SK-N-SH treated with all-trans-retinoic acid at 6 μM for 48 hours (cell line): ENCODE data around the gene ODC1.
A peak's percentile ranks its signal among the peaks of the same experiment; 100 is the strongest.

Source experiments
- PPARA ChIP-seq: fragments of 250-450 bp; sonication (Bioruptor Pico); IDR thresholded peaks from 2 replicates; pipeline ENCODE4 v1.5.0; 2020; ENCODE audit warnings: mild to moderate bottlenecking, borderline replicate concordance
- ZFP30 ChIP-seq: fragments of 450-650 bp; formaldehyde crosslinking; IDR thresholded peaks from 2 replicates; pipeline ENCODE4 v1.5.0; 2022; ENCODE audit warnings: mild to moderate bottlenecking, moderate library complexity
- TF ChIP-seq, protein P1 (sequence below): fragments of 250-450 bp; sonication (Bioruptor Pico); IDR thresholded peaks from 2 replicates; pipeline ENCODE4 v1.8.0; 2020; ENCODE audit warnings: mild to moderate bottlenecking, moderate library complexity, borderline replicate concordance
- TF ChIP-seq, protein P2 (sequence below): fragments of 250-450 bp; sonication (Bioruptor Pico); IDR thresholded peaks from 2 replicates; pipeline ENCODE4 v1.8.0; 2021; ENCODE audit warnings: low read depth, mild to moderate bottlenecking, moderate library complexity, borderline replicate concordance

DNA sequence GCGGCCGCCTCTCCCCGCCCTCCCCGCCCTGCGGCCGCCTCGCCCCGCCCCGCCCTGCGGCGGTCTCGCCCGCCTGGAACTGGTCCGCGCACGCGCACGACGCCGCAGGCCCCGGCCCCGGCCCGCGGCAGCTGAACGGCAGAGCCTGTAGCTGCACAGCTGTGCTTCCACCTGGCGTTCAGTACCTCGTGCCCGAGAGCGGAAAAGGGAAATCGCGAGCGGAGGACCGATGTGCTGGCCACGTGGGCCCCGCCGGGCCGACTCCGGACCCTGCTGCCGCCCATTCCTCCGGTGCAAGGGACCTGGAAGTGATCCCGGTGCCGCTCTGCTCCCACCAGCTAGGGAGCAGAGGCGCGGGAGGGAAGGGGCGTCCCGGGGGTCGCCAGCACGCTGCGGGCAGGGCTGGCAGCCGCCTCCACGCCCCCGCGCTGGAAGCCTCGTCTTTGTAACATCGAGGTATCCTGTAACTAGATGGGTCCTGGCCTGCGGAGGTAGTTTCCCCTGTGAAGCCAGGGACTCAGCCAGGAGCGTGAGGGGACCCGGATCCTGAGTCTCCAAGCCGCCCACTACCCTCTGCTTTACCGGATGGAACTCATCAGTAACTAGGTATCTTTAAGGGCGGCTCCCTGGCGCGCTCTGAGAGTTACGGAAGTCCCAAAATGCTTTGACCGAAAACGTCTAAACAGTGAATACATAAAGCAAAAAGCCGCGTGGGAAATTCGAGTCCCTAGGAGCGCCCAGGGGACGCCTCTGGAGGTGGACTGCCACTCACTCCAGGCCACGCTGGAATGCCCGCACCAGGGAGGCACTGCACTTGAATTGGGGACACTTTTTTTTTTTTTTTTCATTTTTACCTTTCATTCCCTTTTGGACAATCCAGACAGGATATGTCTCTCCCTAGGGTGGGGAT, 704 bp upstream of the ODC1 start:
- TF ChIP-seq, protein P1, sequence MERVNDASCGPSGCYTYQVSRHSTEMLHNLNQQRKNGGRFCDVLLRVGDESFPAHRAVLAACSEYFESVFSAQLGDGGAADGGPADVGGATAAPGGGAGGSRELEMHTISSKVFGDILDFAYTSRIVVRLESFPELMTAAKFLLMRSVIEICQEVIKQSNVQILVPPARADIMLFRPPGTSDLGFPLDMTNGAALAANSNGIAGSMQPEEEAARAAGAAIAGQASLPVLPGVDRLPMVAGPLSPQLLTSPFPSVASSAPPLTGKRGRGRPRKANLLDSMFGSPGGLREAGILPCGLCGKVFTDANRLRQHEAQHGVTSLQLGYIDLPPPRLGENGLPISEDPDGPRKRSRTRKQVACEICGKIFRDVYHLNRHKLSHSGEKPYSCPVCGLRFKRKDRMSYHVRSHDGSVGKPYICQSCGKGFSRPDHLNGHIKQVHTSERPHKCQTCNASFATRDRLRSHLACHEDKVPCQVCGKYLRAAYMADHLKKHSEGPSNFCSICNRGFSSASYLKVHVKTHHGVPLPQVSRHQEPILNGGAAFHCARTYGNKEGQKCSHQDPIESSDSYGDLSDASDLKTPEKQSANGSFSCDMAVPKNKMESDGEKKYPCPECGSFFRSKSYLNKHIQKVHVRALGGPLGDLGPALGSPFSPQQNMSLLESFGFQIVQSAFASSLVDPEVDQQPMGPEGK (CRISPR knock-in tag), result no peak
- TF ChIP-seq PPARA (peak; percentile 28; the same call in 1 of the 2 replicates), ZFP30 (CRISPR knock-in tag) (peak; percentile 31; the same call in 1 of the 2 replicates)
- TF ChIP-seq, protein P2, sequence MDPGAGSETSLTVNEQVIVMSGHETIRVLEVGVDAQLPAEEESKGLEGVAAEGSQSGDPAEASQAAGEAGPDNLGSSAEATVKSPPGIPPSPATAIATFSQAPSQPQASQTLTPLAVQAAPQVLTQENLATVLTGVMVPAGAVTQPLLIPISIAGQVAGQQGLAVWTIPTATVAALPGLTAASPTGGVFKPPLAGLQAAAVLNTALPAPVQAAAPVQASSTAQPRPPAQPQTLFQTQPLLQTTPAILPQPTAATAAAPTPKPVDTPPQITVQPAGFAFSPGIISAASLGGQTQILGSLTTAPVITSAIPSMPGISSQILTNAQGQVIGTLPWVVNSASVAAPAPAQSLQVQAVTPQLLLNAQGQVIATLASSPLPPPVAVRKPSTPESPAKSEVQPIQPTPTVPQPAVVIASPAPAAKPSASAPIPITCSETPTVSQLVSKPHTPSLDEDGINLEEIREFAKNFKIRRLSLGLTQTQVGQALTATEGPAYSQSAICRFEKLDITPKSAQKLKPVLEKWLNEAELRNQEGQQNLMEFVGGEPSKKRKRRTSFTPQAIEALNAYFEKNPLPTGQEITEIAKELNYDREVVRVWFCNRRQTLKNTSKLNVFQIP (CRISPR knock-in tag), result no peak
